HEK293T (cell line): ENCODE data around the gene RAB5B.

Experiments
- CTCF ChIA-PET: fragments of 350-600 bp; formaldehyde crosslinking; extraction: SDS; loops from one replicate; lab custom pipeline; 2021; ENCODE audit warnings: antibody characterized with exemption, inconsistent platforms; lab: Yijun Ruan, JAX
- POLR2A ChIA-PET: fragments of 350-600 bp; formaldehyde crosslinking; extraction: SDS; loops from one replicate; lab custom pipeline; 2020; ENCODE audit warnings: antibody characterized with exemption, inconsistent platforms; lab: Yijun Ruan, JAX
- DNase-seq: peaks from one replicate; pipeline ENCODE4 v3.0.0; 2012; ENCODE audit warnings: mixed read lengths; ENCODE audit errors: extremely low spot score
- ARNT ChIP-seq: fragments of 450-650 bp; IDR thresholded peaks from 2 replicates; pipeline ENCODE4 v1.6.1; 2017; ENCODE audit warnings: mild to moderate bottlenecking
- BHLHE40 ChIP-seq: fragments of 450-650 bp; IDR thresholded peaks from 2 replicates; pipeline ENCODE4 v1.6.1; 2016; ENCODE audit warnings: mild to moderate bottlenecking, moderate library complexity, borderline replicate concordance
- CTBP1 ChIP-seq: fragments of 450-650 bp; IDR thresholded peaks from 2 replicates; pipeline ENCODE4 v1.6.1; 2016; ENCODE audit warnings: borderline replicate concordance
- ELF4 ChIP-seq: fragments of 450-650 bp; IDR thresholded peaks from 2 replicates; pipeline ENCODE4 v1.6.1; 2017; ENCODE audit warnings: antibody characterized with exemption
- FOXA1 ChIP-seq: fragments of 450-650 bp; IDR thresholded peaks from 2 replicates; pipeline ENCODE4 v1.6.1; 2016; ENCODE audit warnings: mild to moderate bottlenecking
- FOXK2 ChIP-seq: fragments of 450-650 bp; IDR thresholded peaks from 2 replicates; pipeline ENCODE4 v1.6.1; 2016; ENCODE audit warnings: mild to moderate bottlenecking
- FOXM1 ChIP-seq: fragments of 450-650 bp; IDR thresholded peaks from 2 replicates; pipeline ENCODE4 v1.6.1; 2017; ENCODE audit warnings: mild to moderate bottlenecking, borderline replicate concordance
- HDGF ChIP-seq: fragments of 450-650 bp; IDR thresholded peaks from 2 replicates; pipeline ENCODE4 v1.6.1; 2017; ENCODE audit warnings: antibody characterized with exemption, borderline replicate concordance
- L3MBTL2 ChIP-seq: fragments of 450-650 bp; conservative IDR thresholded peaks from 2 replicates; pipeline ENCODE4 v1.6.1; 2016; ENCODE audit warnings: mild to moderate bottlenecking
- LEF1 ChIP-seq: fragments of 450-650 bp; IDR thresholded peaks from 2 replicates; pipeline ENCODE4 v1.6.1; 2017; ENCODE audit warnings: mild to moderate bottlenecking, borderline replicate concordance
- NFRKB ChIP-seq: fragments of 450-650 bp; IDR thresholded peaks from 2 replicates; pipeline ENCODE4 v1.6.1; 2016; ENCODE audit warnings: mild to moderate bottlenecking, moderate library complexity
- PKNOX1 ChIP-seq: fragments of 450-650 bp; IDR thresholded peaks from 2 replicates; pipeline ENCODE4 v1.6.1; 2016
- SP1 ChIP-seq: fragments of 450-650 bp; IDR thresholded peaks from 2 replicates; pipeline ENCODE4 v1.6.1; 2017
- SUZ12 ChIP-seq: fragments of 450-650 bp; IDR thresholded peaks from 2 replicates; pipeline ENCODE4 v1.6.1; 2016; ENCODE audit warnings: mild to moderate bottlenecking
- TARDBP ChIP-seq: fragments of 450-650 bp; IDR thresholded peaks from 2 replicates; pipeline ENCODE4 v1.6.1; 2016
- ZNF384 ChIP-seq: fragments of 450-650 bp; IDR thresholded peaks from 2 replicates; pipeline ENCODE4 v1.6.1; 2016

The RAB5B gene

GRCh38 chr12:56018356-56018755, 44.5 kb downstream of the RAB5B start:
- CTCF ChIA-PET: no interaction called here
- DNase-seq: no peak
- POLR2A ChIA-PET: interaction anchor here (1.1 to 1.2 kb wide), 2 partner anchors 11 to 45 kb away, joined by 3 read pairs; partner anchors contain the start of gene RAB5B
- TF ChIP-seq SP1 (no peak), CTBP1 (no peak), FOXA1 (no peak), FOXM1 (no peak), HDGF (no peak), ELF4 (no peak), BHLHE40 (no peak), LEF1 (no peak), SUZ12 (no peak), L3MBTL2 (no peak), FOXK2 (no peak)

GRCh38 chr12:56020423-56021184, 46.7 kb downstream of the RAB5B start, which contains the start of gene IKZF4:
Gene IKZF4 (plus strand): TSS chr12:56021043. CDS start chr12:56021494, 451 bp downstream.
- ChIA-PET POLR2A (no interaction called here), CTCF (interaction anchor here (1.8 kb wide), 1 partner anchor 9 kb away, joined by 6 read pairs; no protein-coding TSS in a partner anchor)
- no peak for DNase-seq
- no peak for TF ChIP-seq FOXM1
- no peak for TF ChIP-seq HDGF
- no peak for TF ChIP-seq BHLHE40
- no peak for TF ChIP-seq PKNOX1
- no peak for TF ChIP-seq TARDBP
- TF ChIP-seq SP1: no peak
- no peak for TF ChIP-seq ZNF384

GRCh38 chr12:56021889-56022497, 48.1 kb downstream of the RAB5B start:
- no peak for DNase-seq
- POLR2A ChIA-PET: no interaction called here
- TF ChIP-seq SUZ12 (no peak), PKNOX1 (no peak), SP1 (no peak), L3MBTL2 (no peak), FOXA1 (no peak), BHLHE40 (no peak), ZNF384 (no peak), FOXM1 (no peak), CTBP1 (no peak), ARNT (no peak), HDGF (no peak), TARDBP (no peak), NFRKB (no peak), ELF4 (no peak), LEF1 (no peak), FOXK2 (no peak)
- CTCF ChIA-PET: interaction anchor here (1.5 kb wide), 1 partner anchor 26 kb away, joined by 3 read pairs; no protein-coding TSS in a partner anchor

GRCh38 chr12:56028511-56029165, 54.8 kb downstream of the RAB5B start:
- no peak for DNase-seq
- ChIA-PET POLR2A (interaction anchor here (0.6 to 1.7 kb wide), 4 partner anchors 12 to 89 kb away, joined by 3 to 8 read pairs (median 4); partner anchors contain the start of genes SUOX and ZC3H10), CTCF (interaction anchor here (0.6 to 2.0 kb wide), 4 partner anchors 8 to 54 kb away, joined by 3 to 21 read pairs (median 8); partner anchors contain the start of genes IKZF4 and RAB5B)
- TF ChIP-seq HDGF: no peak
- TF ChIP-seq FOXM1: no peak
- TF ChIP-seq ARNT: no peak
- TF ChIP-seq L3MBTL2: no peak

GRCh38 chr12:56029166-56029519, 55.3 kb downstream of the RAB5B start:
- no peak for DNase-seq
- POLR2A ChIA-PET: interaction anchor here (0.6 to 1.7 kb wide), 7 partner anchors 11 to 123 kb away, joined by 3 to 8 read pairs (median 3); partner anchors contain the start of genes SUOX and ZC3H10
- TF ChIP-seq ARNT (no peak), LEF1 (no peak), NFRKB (no peak), ELF4 (no peak), ZNF384 (no peak), HDGF (no peak), PKNOX1 (no peak), FOXK2 (no peak), BHLHE40 (no peak), FOXM1 (no peak), CTBP1 (no peak), TARDBP (no peak), SUZ12 (no peak), L3MBTL2 (no peak), SP1 (no peak), FOXA1 (no peak)
- CTCF ChIA-PET: interaction anchor here (0.6 to 2.0 kb wide), 10 partner anchors 8 to 99 kb away, joined by 3 to 21 read pairs (median 4); partner anchors contain the start of genes IKZF4 and RAB5B
